Jurkat, Clone E6-1 (cell line): Measurements from ENCODE around the gene CD99L2. TPM values are rescaled to one million over a fixed set of nuclear protein-coding genes. Genes with fewer than 3 reads are reported as not detected.

Experiments
- DNase-seq: peaks from one replicate; pipeline ENCODE4 v3.0.0-alpha.2; 2011; ENCODE audit warnings: low read depth, low spot score
- H3K4me3 ChIP-seq: 2 replicates; pipeline ENCODE4 v1.5.1; 2011; ENCODE audit warnings: mild to moderate bottlenecking, low read length, control low read depth, moderate library complexity
- polyA plus RNA-seq: library from polyadenylated mRNA; unstranded; fragments of >200 nt; gene quantifications from one replicate; pipeline ENCODE4 v1.2.1, GENCODE V29; 2012; ENCODE audit warnings: missing spikeins; ENCODE audit not compliant: insufficient read length, insufficient read depth

CD99L2 gene, protein sequence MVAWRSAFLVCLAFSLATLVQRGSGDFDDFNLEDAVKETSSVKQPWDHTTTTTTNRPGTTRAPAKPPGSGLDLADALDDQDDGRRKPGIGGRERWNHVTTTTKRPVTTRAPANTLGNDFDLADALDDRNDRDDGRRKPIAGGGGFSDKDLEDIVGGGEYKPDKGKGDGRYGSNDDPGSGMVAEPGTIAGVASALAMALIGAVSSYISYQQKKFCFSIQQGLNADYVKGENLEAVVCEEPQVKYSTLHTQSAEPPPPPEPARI
- 17.7 TPM for polyA plus RNA-seq

GRCh38 chrX:150898343-150899190 lies at the start of gene CD99L2:
Gene CD99L2 (minus strand): TSS chrX:150898668. CDS start chrX:150898588, 80 bp downstream.
- peak; percentile 69 for DNase-seq
- peak within 1 kb of the TSS; percentile 64 for H3K4me3 ChIP-seq

GRCh38 chrX:150944233-150944632 lies 45.8 kb upstream of the CD99L2 start:
- H3K4me3 ChIP-seq: no peak overlapping the region
- no peak for DNase-seq

- H3K4me3 ChIP-seq: no peak overlapping the region
- no peak for DNase-seq
Measured at GRCh38 chrX:150942942-150943594, 44.6 kb upstream of the CD99L2 start.

GRCh38 chrX:150941580-150941979 lies 43.1 kb upstream of the CD99L2 start:
- H3K4me3 ChIP-seq: no peak overlapping the region
- no peak for DNase-seq

- no peak for DNase-seq
- no peak overlapping the region for H3K4me3 ChIP-seq
Measured at GRCh38 chrX:150940844-150941495, 42.5 kb upstream of the CD99L2 start.

DNA sequence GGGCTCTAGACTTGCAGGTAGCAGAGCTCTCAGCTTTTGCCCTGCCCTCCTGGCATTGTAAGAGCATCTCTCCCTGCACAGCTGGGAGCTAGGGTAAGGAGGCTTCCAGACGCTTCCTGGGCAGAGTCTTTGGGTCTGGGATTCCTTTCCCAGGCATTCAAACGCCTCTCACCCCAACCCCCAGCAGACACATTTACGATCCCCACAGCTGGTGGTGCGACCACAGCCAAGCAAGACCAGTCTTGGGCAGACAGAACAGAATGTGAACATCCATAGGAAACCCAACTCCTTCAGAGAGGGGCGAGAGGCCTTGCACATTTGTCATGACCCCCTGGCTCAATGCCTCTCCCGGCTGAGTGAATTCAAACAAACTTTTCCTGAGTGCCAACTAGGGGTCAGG lies 38.1 kb upstream of the CD99L2 start:
- DNase-seq: no peak
- H3K4me3 ChIP-seq: no peak overlapping the region

GRCh38 chrX:150935467-150935866 lies 37.0 kb upstream of the CD99L2 start:
- DNase-seq: no peak
- no peak overlapping the region for H3K4me3 ChIP-seq

DNA sequence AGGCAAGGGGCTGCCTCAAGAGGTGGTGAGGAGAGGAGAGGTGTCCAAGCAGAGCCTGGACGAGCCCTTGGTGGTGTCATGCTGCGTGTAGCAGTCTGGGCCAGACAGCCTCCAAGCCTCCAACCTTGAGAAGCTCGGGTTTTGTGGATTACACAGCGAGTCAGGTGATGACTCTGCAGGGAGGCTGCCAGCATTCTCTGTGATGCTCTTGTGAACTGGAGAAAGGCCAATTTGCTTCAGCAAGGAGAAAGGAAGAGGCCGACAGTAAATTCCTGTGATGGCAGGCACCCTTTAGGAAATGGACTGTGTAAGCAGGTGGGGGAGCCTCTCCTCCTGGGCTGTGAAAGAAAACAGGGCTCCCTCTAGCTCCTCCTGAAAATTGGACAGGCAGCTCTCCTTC lies 36.0 kb upstream of the CD99L2 start:
- DNase-seq: no peak
- H3K4me3 ChIP-seq: no peak overlapping the region

GRCh38 chrX:150933945-150934350 lies 35.5 kb upstream of the CD99L2 start:
- H3K4me3 ChIP-seq: no peak overlapping the region
- no peak for DNase-seq

GRCh38 chrX:150929058-150929457 lies 30.6 kb upstream of the CD99L2 start:
- no peak for DNase-seq
- H3K4me3 ChIP-seq: no peak overlapping the region

- no peak for DNase-seq
- H3K4me3 ChIP-seq: no peak overlapping the region
Measured at GRCh38 chrX:150926791-150927190, 28.3 kb upstream of the CD99L2 start.

GRCh38 chrX:150926304-150926703 lies 27.8 kb upstream of the CD99L2 start:
- H3K4me3 ChIP-seq: no peak overlapping the region
- no peak for DNase-seq

- H3K4me3 ChIP-seq: no peak overlapping the region
- DNase-seq: no peak
Measured at GRCh38 chrX:150919401-150919800, 20.9 kb upstream of the CD99L2 start.

GRCh38 chrX:150913511-150913910 lies 15.0 kb upstream of the CD99L2 start:
- DNase-seq: no peak

DNA sequence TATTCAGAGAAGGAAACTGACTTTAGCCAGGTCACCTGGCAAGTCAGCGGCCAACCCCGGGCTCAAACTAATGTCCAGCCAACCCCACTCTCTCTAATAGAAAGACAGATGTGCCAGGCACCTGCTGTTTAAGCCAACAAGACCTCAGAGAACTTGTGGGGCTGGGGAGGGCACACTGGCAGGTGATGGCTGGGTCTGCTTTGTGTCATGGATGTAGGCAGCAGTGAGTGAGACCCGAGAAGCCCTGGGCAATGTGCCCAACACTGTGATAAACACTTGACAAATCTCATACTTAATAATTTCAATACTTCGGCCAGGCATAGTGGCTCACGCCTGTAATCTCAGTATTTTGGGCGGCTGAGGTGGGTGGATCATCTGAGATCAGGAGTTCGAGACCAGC lies 9.0 kb upstream of the CD99L2 start:
- no peak for DNase-seq

More at GRCh38 chrX:150913511-150913910, 15.0 kb upstream of the CD99L2 start:
- no peak overlapping the region for H3K4me3 ChIP-seq

GRCh38 chrX:150906694-150907093 lies 8.2 kb upstream of the CD99L2 start:
- no peak overlapping the region for H3K4me3 ChIP-seq
- no peak for DNase-seq

More for the DNA sequence above, 9.0 kb upstream of the CD99L2 start:
- no peak overlapping the region for H3K4me3 ChIP-seq

GRCh38 chrX:150905293-150905692 lies 6.8 kb upstream of the CD99L2 start:
- H3K4me3 ChIP-seq: no peak overlapping the region
- no peak for DNase-seq

DNA sequence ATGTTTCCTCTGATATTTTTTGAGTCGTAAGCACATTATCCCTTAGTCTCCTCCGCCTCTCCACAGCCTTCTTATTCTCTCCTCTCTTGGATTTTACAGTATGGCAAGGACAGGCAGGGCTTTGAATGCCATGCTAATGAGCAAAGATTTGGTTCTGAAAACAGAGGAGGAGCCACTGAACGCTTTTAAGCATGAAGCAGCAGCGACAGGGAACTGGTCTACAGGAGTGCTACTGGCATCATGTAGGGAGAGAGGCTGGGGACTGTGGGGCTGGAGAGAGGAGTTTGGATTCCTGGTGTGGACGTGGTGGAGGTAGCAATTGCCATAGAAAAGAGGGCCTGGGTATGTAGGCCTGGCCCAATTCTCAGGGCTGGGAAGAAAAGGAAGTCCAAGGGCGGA lies 4.6 kb upstream of the CD99L2 start:
- DNase-seq: no peak
- no peak overlapping the region for H3K4me3 ChIP-seq

- no peak for DNase-seq
- no peak overlapping the region for H3K4me3 ChIP-seq
Measured at GRCh38 chrX:150902434-150903109, 4.1 kb upstream of the CD99L2 start.
